ENCODE results near the gene CORO2A.

CORO2A gene

GRCh38 chr9:98220911-98221310, 28.5 kb upstream of the CORO2A start:
- Histone ChIP-seq H2AFZ (ENCODE audit: low read length) (no peak overlapping the region), H3K4me2 (ENCODE audit: low read length) (no peak overlapping the region), H3K4me1 (ENCODE audit: insufficient read depth, low read length, severe bottlenecking) (no peaks in the 10 kb centered on the region), H3K27me3 (ENCODE audit: insufficient read depth, low read length) (no peaks in the 10 kb centered on the region), H3K36me3 (ENCODE audit: insufficient read depth, low read length) (no peaks in the 10 kb centered on the region), H3K4me3 (ENCODE audit: low read depth, low read length, poor library complexity, severe bottlenecking) (no peak overlapping the region), H3K9ac (ENCODE audit: low read length) (no peak overlapping the region), H3K9me3 (ENCODE audit: low read length) (no peaks in the 10 kb centered on the region), H3F3A (ENCODE audit: insufficient read depth, low read length) (no peaks in the 10 kb centered on the region), H3K27ac (ENCODE audit: low read depth, low read length, poor library complexity, severe bottlenecking) (no peak overlapping the region), H3K9me2 (ENCODE audit: low read depth, low read length) (no peaks in the 10 kb centered on the region), H3K79me2 (ENCODE audit: insufficient read depth, low read length) (no peaks in the 10 kb centered on the region), H4K20me1 (ENCODE audit: insufficient read depth, low read length) (no peaks in the 10 kb centered on the region)
- TF ChIP-seq EZH2 (IDR thresholded peaks at IDR 0.05; ENCODE audit: borderline replicate concordance, low read length): no peak
- no peak for TF ChIP-seq CTCF (IDR thresholded peaks at IDR 0.05; ENCODE audit: low read length)

- H3K4me2 ChIP-seq (ENCODE audit: low read length): no peak overlapping the region
These were observed 27.4 kb upstream of the CORO2A start for GRCh38 chr9:98219794-98220370.

GRCh38 chr9:98219364-98219716, 26.9 kb upstream of the CORO2A start:
- Histone ChIP-seq H2AFZ (ENCODE audit: low read length) (no peak overlapping the region), H3K27me3 (ENCODE audit: insufficient read depth, low read length) (no peaks in the 10 kb centered on the region), H4K20me1 (ENCODE audit: insufficient read depth, low read length) (no peaks in the 10 kb centered on the region), H3K9ac (ENCODE audit: low read length) (no peak overlapping the region), H3K4me2 (ENCODE audit: low read length) (no peak overlapping the region), H3K4me3 (ENCODE audit: low read depth, low read length, poor library complexity, severe bottlenecking) (no peak overlapping the region), H3K79me2 (ENCODE audit: insufficient read depth, low read length) (no peaks in the 10 kb centered on the region), H3K9me2 (ENCODE audit: low read depth, low read length) (no peaks in the 10 kb centered on the region), H3K36me3 (ENCODE audit: insufficient read depth, low read length) (no peaks in the 10 kb centered on the region), H3F3A (ENCODE audit: insufficient read depth, low read length) (no peaks in the 10 kb centered on the region), H3K9me3 (ENCODE audit: low read length) (no peaks in the 10 kb centered on the region), H3K4me1 (ENCODE audit: insufficient read depth, low read length, severe bottlenecking) (no peaks in the 10 kb centered on the region), H3K27ac (ENCODE audit: low read depth, low read length, poor library complexity, severe bottlenecking) (no peak overlapping the region)
- TF ChIP-seq CTCF (IDR thresholded peaks at IDR 0.05; ENCODE audit: low read length): no peak
- no peak for TF ChIP-seq EZH2 (IDR thresholded peaks at IDR 0.05; ENCODE audit: borderline replicate concordance, low read length)

More at GRCh38 chr9:98219794-98220370, 27.4 kb upstream of the CORO2A start:
- Histone ChIP-seq H3K79me2 (ENCODE audit: insufficient read depth, low read length) (no peaks in the 10 kb centered on the region), H3K9me2 (ENCODE audit: low read depth, low read length) (no peaks in the 10 kb centered on the region), H3K4me3 (ENCODE audit: low read depth, low read length, poor library complexity, severe bottlenecking) (no peak overlapping the region), H2AFZ (ENCODE audit: low read length) (no peak overlapping the region), H3K9me3 (ENCODE audit: low read length) (no peaks in the 10 kb centered on the region), H3K27ac (ENCODE audit: low read depth, low read length, poor library complexity, severe bottlenecking) (no peak overlapping the region), H3K4me1 (ENCODE audit: insufficient read depth, low read length, severe bottlenecking) (no peaks in the 10 kb centered on the region), H3K27me3 (ENCODE audit: insufficient read depth, low read length) (no peaks in the 10 kb centered on the region), H3F3A (ENCODE audit: insufficient read depth, low read length) (no peaks in the 10 kb centered on the region), H4K20me1 (ENCODE audit: insufficient read depth, low read length) (no peaks in the 10 kb centered on the region), H3K9ac (ENCODE audit: low read length) (no peak overlapping the region), H3K36me3 (ENCODE audit: insufficient read depth, low read length) (no peaks in the 10 kb centered on the region)
- TF ChIP-seq EZH2 (IDR thresholded peaks at IDR 0.05; ENCODE audit: borderline replicate concordance, low read length): no peak
- TF ChIP-seq CTCF (IDR thresholded peaks at IDR 0.05; ENCODE audit: low read length): no peak
